Measurements from ENCODE around the gene WDR87. TPM values are rescaled to one million over a fixed set of nuclear protein-coding genes. Genes with fewer than 3 reads are reported as not detected.
A peak's percentile ranks its signal among the peaks of the same experiment; 100 is the strongest.

Gene WDR87
- total and polyA plus RNA-seq, 10 of the 15 experiments (the other 5 are each of a cell fraction or from before 2014, with no cell fraction given): not detected

GRCh38 chr19:37938353-37938752, 32.0 kb upstream of the WDR87 start:
- SMC1A ChIA-PET (ENCODE audit: uncharacterized antibody, unreplicated experiment): interaction anchor here (0.8 to 1.7 kb wide), 6 partner anchors 10 to 156 kb away, joined by 3 to 5 read pairs (median 4); no protein-coding TSS in a partner anchor
- no peak for FAIRE-seq
- no peak for DNase-seq (ENCODE audit: low read depth, low spot score)
- peaks cover 72% of the 10 kb centered on the region for H3K79me2 ChIP-seq (ENCODE audit: control insufficient read depth, insufficient read depth, low read length)
- H4K20me1 ChIP-seq (ENCODE audit: control insufficient read depth, insufficient read depth): no peaks in the 10 kb centered on the region
- CTCF ChIA-PET: interaction anchor here (0.6 to 2.0 kb wide), 4 partner anchors 10 to 1726 kb away, joined by 3 to 7 read pairs (median 4); no protein-coding TSS in a partner anchor
- no peak overlapping the region; the same call in 1 of the 2 replicates for H3K4me3 ChIP-seq
- H3K27ac ChIP-seq (ENCODE audit: control insufficient read depth, insufficient read depth): no peak overlapping the region
- ATAC-seq: no peak
- no peak overlapping the region for H2AFZ ChIP-seq (ENCODE audit: control insufficient read depth, low read depth, low read length)
- no peak overlapping the region for H3K4me2 ChIP-seq (ENCODE audit: control insufficient read depth, insufficient read depth)
- peaks cover 6 to 34% of the 10 kb centered on the region in 2 experiments; a peak in 3 of 4 replicates for H3K36me3 ChIP-seq (ENCODE audit: control insufficient read depth in 2 of 2, insufficient read depth in 2 of 2, low read length in 1 of 2)
- no TSS peak for BruUV-seq (replicated peaks)
- H3K9me3 ChIP-seq (replicated peaks; ENCODE audit: control insufficient read depth, insufficient read depth, low read length): peaks cover 31% of the 10 kb centered on the region
- POLR2A ChIA-PET: interaction anchor here (0.5 to 1.2 kb wide), 5 partner anchors 19 to 911 kb away, joined by 3 to 4 read pairs (median 4); no protein-coding TSS in a partner anchor
- RAD21 ChIA-PET (ENCODE audit: unreplicated experiment): interaction anchor here (1.1 to 1.3 kb wide), 2 partner anchors 15 to 109 kb away, joined by 4 to 5 read pairs; no protein-coding TSS in a partner anchor
- no peaks in the 10 kb centered on the region for H3K27me3 ChIP-seq (replicated peaks in 1 of 2; ENCODE audit: control insufficient read depth in 2 of 2, insufficient read depth in 2 of 2, low read length in 1 of 2)
- no peak for TF ChIP-seq SMAD5 (IDR thresholded peaks at IDR 0.05; ENCODE audit: low read depth)
- TF ChIP-seq JUNB (IDR thresholded peaks at IDR 0.05): no peak
- TF ChIP-seq JUND (IDR thresholded peaks at IDR 0.05; ENCODE audit: low read depth, low read length): no peak
- peak; percentile 15; the same call in 1 of the 2 replicates for TF ChIP-seq RUNX3 (IDR thresholded peaks at IDR 0.05; ENCODE audit: low read length)
- no peak for TF ChIP-seq PAX5 (IDR thresholded peaks at IDR 0.05; ENCODE audit: borderline replicate concordance, low read depth, low read length)
- peaks cover 3% of the 10 kb centered on the region; the same call in 1 of the 2 replicates for H3K4me1 ChIP-seq (ENCODE audit: control insufficient read depth, insufficient read depth, low read length)
- WGBS (ENCODE audit: insufficient coverage, insufficient replicate concordance, low lambda C conversion rate, missing lambda C conversion rate): 78% methylated on average over 1 of the region's 1 CpG
- in situ Hi-C loops (cut with MboI): no loop called here
- intact Hi-C loops (cut with micrococcal nuclease; ENCODE audit: unreplicated experiment): loop anchor here (2.0 kb wide), 1 partner anchor 14 kb away; no protein-coding TSS in a partner anchor
- H3K9ac ChIP-seq (ENCODE audit: control insufficient read depth, insufficient read depth, low read length): no peak overlapping the region

- Histone ChIP-seq H3K79me2 (ENCODE audit: control insufficient read depth, insufficient read depth, low read length) (peaks cover 76% of the 10 kb centered on the region), H2AFZ (ENCODE audit: control insufficient read depth, low read depth, low read length) (no peak overlapping the region), H3K4me2 (ENCODE audit: control insufficient read depth, insufficient read depth) (no peak overlapping the region), H3K36me3 (ENCODE audit: control insufficient read depth in 2 of 2, insufficient read depth in 2 of 2, low read length in 1 of 2) (peaks cover 4 to 29% of the 10 kb centered on the region in 2 experiments; a peak in 3 of 4 replicates), H4K20me1 (ENCODE audit: control insufficient read depth, insufficient read depth) (no peaks in the 10 kb centered on the region), H3K4me3 (no peak overlapping the region), H3K9ac (ENCODE audit: control insufficient read depth, insufficient read depth, low read length) (no peak overlapping the region), H3K27ac (ENCODE audit: control insufficient read depth, insufficient read depth) (no peak overlapping the region), H3K27me3 (replicated peaks in 1 of 2; ENCODE audit: control insufficient read depth in 2 of 2, insufficient read depth in 2 of 2, low read length in 1 of 2) (no peaks in the 10 kb centered on the region), H3K4me1 (ENCODE audit: control insufficient read depth, insufficient read depth, low read length) (peaks cover 10% of the 10 kb centered on the region), H3K9me3 (replicated peaks; ENCODE audit: control insufficient read depth, insufficient read depth, low read length) (peaks cover 31% of the 10 kb centered on the region)
- DNase-seq (ENCODE audit: low read depth, low spot score) (no peak), FAIRE-seq (no peak), ATAC-seq (no peak)
- intact Hi-C loops (cut with micrococcal nuclease; ENCODE audit: unreplicated experiment): no loop called here
- in situ Hi-C loops (cut with MboI): no loop called here
- BruUV-seq (replicated peaks): no TSS peak
- CTCF ChIA-PET: no interaction called here
- RAD21 ChIA-PET (ENCODE audit: unreplicated experiment): interaction anchor here (0.6 kb wide), 1 partner anchor 1883 kb away, joined by 3 read pairs; no protein-coding TSS in a partner anchor
- SMC1A ChIA-PET (ENCODE audit: uncharacterized antibody, unreplicated experiment): interaction anchor here (1.0 kb wide), 1 partner anchor 49 kb away, joined by 3 read pairs; no protein-coding TSS in a partner anchor
- WGBS (ENCODE audit: insufficient coverage, insufficient replicate concordance, low lambda C conversion rate, missing lambda C conversion rate): 70% methylated on average over 2 of the region's 2 CpGs
- POLR2A ChIA-PET: no interaction called here
- TF ChIP-seq RAD51 (IDR thresholded peaks at IDR 0.05): no peak
- TF ChIP-seq EZH2 (IDR thresholded peaks at IDR 0.05; ENCODE audit: borderline replicate concordance, control insufficient read depth, low read depth, low read length): no peak
- TF ChIP-seq RFX5 (IDR thresholded peaks at IDR 0.05; ENCODE audit: low read depth, low read length): no peak
- TF ChIP-seq HSF1 (IDR thresholded peaks at IDR 0.05; ENCODE audit: low read depth, low read length): no peak
- TF ChIP-seq ATF7 (IDR thresholded peaks at IDR 0.05; ENCODE audit: low read depth): no peak
- no peak for TF ChIP-seq EP300 (IDR thresholded peaks at IDR 0.05; ENCODE audit: borderline replicate concordance in 1 of 2, control insufficient read depth in 1 of 2, low read depth in 2 of 2, low read length in 2 of 2)
- no peak for TF ChIP-seq SMAD1 (IDR thresholded peaks at IDR 0.05; ENCODE audit: low read depth, partially characterized antibody)
- TF ChIP-seq NKRF (conservative IDR thresholded peaks at IDR 0.05): no peak
- no peak for TF ChIP-seq FOXK2 (IDR thresholded peaks at IDR 0.05)
- no peak for TF ChIP-seq MTA3 (IDR thresholded peaks at IDR 0.05; ENCODE audit: borderline replicate concordance, low read length)
Observed at GRCh38 chr19:37936886-37937285, 30.5 kb upstream of the WDR87 start.
